ELR (cell line): ENCODE data around the gene MTLN.
"Not testable (repeated sequence)": the region's sequence is repeated elsewhere in the genome, so short reads cannot be mapped to it uniquely, and the experiment has no call there.

Source experiments
- DNase-seq: peaks from one replicate; pipeline ENCODE4 v3.0.0-alpha.2; 2015; ENCODE audit warnings: low read depth

The MTLN gene

GRCh38 chr2:110198016-110198415 lies 14.3 kb downstream of the MTLN start:
- DNase-seq = no peak

DNA sequence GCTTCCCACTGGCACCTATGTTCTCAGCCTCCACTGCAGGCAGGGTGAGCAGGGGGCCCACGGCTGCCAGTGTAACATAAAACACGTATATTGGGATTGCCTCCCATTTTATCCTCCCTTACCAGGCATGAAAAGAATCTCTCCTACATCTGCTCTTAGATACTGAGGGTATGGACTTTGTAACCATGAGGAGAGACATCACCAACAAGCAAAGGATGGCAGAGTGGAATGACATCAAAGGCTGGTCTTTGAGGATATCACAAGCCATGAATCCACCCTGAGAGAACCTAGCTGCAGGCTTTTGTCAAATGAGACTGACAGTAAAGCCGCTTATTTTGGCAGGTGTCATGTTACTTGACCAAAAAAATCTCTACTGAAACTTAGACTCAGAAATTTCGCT lies 14.9 kb downstream of the MTLN start:
- no peak for DNase-seq

GRCh38 chr2:110190169-110190568 lies 22.2 kb downstream of the MTLN start:
- not testable (repeated sequence) for DNase-seq

DNA sequence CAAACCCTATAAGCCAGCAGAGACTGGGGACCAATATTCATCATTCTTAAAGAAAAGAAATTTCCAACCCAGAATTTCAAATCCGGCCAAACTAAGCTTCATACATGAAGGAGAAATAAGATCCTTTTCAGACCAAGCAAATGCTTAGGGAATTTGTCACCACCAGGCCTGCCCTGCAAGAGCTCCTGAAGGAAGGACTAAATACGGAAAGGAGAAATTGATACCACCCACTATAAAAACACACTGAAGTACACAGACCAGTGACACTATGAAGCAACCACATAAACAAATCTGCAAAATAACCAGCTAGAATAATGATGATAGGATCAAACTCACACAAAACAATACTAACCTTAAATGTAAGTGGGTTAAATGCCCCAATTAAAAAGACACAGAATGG lies 29.9 kb downstream of the MTLN start:
- no peak for DNase-seq

DNA sequence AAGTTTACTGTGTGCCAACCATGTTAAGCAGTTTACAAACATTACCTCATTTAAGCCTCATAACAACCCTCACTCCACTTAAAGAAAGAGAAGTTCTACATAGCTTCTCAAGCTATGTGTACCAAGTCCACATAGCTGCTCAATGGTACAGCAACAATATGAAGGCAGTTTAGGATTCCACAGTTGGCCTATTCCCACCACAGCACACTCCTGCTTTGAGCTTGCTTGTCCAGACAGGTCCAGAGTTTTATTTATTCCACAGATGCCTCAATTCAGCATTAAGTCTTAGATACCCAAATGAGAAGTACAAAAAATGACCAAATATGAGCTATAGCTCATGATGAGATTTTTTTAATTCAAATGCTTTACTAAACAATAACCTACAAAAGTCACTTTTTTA lies 32.3 kb downstream of the MTLN start:
- DNase-seq = no peak

DNA sequence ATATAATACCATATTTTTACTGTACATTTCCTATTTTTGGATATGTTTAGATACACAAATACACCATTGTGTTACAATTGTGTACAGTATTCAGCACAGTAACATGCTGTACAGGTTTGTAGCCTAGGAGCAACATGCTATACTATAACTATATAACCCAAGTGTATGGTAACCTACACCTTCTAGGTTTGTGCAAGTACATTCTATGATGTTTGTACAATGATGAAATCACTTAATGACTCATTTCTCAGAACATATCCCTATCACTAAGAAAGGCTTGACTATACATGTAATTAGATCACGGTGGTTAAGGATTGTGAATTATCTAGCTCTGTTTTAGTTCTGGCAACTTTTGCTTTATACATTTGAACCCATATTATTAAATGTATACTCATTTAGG lies 38.8 kb downstream of the MTLN start:
- peak; percentile 69 for DNase-seq

GRCh38 chr2:110172506-110172905 lies 39.8 kb downstream of the MTLN start:
- DNase-seq = no peak

- no peak for DNase-seq
These were observed 42.2 kb downstream of the MTLN start for GRCh38 chr2:110170102-110170501.

DNA sequence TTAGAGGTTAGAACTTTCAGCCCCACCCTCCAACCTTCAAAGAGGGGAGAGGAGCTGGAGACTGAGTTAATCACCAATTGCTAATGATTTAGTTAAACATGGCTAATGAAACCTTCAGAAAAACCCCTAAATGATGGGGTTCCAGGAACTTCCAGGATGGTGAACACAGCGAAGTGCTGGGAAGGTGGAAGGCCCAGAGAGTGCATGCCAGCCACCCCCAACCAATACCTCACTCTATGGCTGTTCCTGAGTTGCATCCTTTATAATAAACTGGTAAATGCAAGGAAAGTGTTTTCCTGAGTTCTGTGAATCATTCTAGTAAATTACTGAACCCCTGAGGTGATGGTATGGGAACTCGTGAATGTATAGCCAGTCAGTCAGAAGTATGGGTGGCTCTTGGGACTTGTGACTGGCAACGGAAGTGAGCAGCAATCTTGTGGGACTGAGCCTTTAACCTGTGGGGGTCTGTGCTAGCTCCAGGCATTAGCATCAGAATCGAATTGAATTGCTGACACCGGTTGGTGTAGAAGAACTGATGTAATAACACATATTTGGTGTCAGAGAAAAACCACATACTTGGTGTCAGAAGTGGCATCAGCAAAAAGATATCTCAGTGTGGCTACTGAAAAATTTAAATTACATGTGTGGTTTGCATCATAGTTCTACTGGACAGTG lies 44.9 kb downstream of the MTLN start:
- no peak for DNase-seq

GRCh38 chr2:110166266-110166665 lies 46.1 kb downstream of the MTLN start:
- DNase-seq = no peak
